Measurements from ENCODE around the gene TPST2.

TPST2 gene

GRCh38 chr22:26567610-26568009 is 22.3 kb downstream of the TPST2 start:
- DNase-seq (ENCODE audit: extremely low spot score): no peak
- CTCF ChIA-PET: no interaction called here
- POLR2A ChIA-PET: no interaction called here
- no peak for TF ChIP-seq CTCF (IDR thresholded peaks at IDR 0.05; ENCODE audit: control extremely low read depth, extremely low read depth, low read depth, missing control alignments)

- CTCF ChIA-PET: no interaction called here
- POLR2A ChIA-PET: no interaction called here
- DNase-seq (ENCODE audit: extremely low spot score): no peak
- TF ChIP-seq CTCF (IDR thresholded peaks at IDR 0.05; ENCODE audit: control extremely low read depth, extremely low read depth, low read depth, missing control alignments): no peak
Measured at GRCh38 chr22:26566994-26567393, 22.9 kb downstream of the TPST2 start.

- TF ChIP-seq CTCF (IDR thresholded peaks at IDR 0.05; ENCODE audit: control extremely low read depth, extremely low read depth, low read depth, missing control alignments): no peak
- ChIA-PET CTCF (interaction anchor here (0.9 to 1.0 kb wide), 2 partner anchors 58 to 100 kb away, joined by 3 read pairs; no protein-coding TSS in a partner anchor), POLR2A (no interaction called here)
- no peak for DNase-seq (ENCODE audit: extremely low spot score)
Measured at GRCh38 chr22:26565889-26566288, 24.0 kb downstream of the TPST2 start.

- TF ChIP-seq CTCF (IDR thresholded peaks at IDR 0.05; ENCODE audit: control extremely low read depth, extremely low read depth, low read depth, missing control alignments): no peak
- CTCF ChIA-PET: interaction anchor here (0.9 to 1.4 kb wide), 4 partner anchors 12 to 101 kb away, joined by 3 read pairs; no protein-coding TSS in a partner anchor
- DNase-seq (ENCODE audit: extremely low spot score): no peak
- POLR2A ChIA-PET: no interaction called here
Measured at GRCh38 chr22:26565181-26565580, 24.8 kb downstream of the TPST2 start.

- ChIA-PET CTCF (interaction anchor here (1.3 to 1.6 kb wide), 3 partner anchors 8 to 72 kb away, joined by 3 to 6 read pairs (median 3); no protein-coding TSS in a partner anchor), POLR2A (no interaction called here)
- no peak for DNase-seq (ENCODE audit: extremely low spot score)
- no peak for TF ChIP-seq CTCF (IDR thresholded peaks at IDR 0.05; ENCODE audit: control extremely low read depth, extremely low read depth, low read depth, missing control alignments)
Measured at GRCh38 chr22:26564672-26565071, 25.3 kb downstream of the TPST2 start.

- ChIA-PET CTCF (interaction anchor here (1.3 to 1.6 kb wide), 3 partner anchors 9 to 72 kb away, joined by 3 to 6 read pairs (median 3); no protein-coding TSS in a partner anchor), POLR2A (no interaction called here)
- DNase-seq (ENCODE audit: extremely low spot score): no peak
- no peak for TF ChIP-seq CTCF (IDR thresholded peaks at IDR 0.05; ENCODE audit: control extremely low read depth, extremely low read depth, low read depth, missing control alignments)
Measured at GRCh38 chr22:26564181-26564580, 25.8 kb downstream of the TPST2 start.

Data from GM10248 (cell line).